HG03457 (cell line): ENCODE measurements around the gene CTXND1.

Source experiments
- ATAC-seq: cut with Tn5 transposase; IDR thresholded peaks from one replicate; pipeline ENCODE4 v1.9.1; 2021; ENCODE audit warnings: moderate number of reproducible peaks; ENCODE audit not compliant: unreplicated experiment

Gene CTXND1

DNA sequence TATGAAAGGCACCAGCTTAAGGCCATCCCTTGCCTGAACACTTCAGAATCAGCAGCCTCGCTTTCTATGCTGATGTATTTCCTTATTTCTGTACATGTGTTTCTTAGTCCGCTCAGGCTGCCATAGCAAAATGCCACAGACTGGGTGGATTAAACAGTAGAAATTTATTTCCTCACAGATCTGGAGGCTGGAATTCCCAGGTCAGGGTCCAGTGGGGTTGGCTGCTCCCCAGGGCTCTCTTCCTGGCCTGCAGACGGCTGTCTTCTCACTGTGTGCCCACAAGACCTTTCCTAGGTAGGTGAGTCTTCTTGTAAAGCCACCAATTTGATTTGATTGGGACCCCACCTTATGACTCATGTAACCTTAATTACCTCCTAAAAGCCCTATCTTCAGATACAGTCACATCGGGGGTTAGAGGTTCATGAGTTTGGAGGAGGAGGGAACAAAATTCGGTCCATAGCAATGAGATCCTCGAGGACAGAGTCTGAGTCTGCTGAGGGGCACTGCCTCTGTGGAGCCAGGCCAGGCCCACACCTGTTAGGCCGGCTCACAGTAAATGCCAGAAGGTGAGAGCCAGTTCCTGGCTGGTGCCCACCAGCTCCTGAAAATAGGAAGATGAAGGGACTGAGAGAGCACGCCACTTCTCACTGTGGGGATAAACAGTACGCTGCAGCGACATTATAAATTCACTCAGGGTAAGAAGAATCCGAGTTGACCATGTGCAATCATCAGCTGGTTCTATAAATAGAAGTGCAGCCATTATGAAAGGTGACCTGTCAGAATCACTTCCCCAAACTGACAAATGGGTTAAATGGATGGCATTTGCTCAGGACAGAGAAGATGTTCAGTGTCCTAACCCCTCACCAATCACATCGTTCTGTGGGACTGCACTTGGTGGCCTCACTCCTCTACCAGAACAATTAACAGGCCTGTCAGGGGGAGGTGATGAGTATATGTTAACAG, 41.1 kb downstream of the CTXND1 start:
- no peak for ATAC-seq

DNA sequence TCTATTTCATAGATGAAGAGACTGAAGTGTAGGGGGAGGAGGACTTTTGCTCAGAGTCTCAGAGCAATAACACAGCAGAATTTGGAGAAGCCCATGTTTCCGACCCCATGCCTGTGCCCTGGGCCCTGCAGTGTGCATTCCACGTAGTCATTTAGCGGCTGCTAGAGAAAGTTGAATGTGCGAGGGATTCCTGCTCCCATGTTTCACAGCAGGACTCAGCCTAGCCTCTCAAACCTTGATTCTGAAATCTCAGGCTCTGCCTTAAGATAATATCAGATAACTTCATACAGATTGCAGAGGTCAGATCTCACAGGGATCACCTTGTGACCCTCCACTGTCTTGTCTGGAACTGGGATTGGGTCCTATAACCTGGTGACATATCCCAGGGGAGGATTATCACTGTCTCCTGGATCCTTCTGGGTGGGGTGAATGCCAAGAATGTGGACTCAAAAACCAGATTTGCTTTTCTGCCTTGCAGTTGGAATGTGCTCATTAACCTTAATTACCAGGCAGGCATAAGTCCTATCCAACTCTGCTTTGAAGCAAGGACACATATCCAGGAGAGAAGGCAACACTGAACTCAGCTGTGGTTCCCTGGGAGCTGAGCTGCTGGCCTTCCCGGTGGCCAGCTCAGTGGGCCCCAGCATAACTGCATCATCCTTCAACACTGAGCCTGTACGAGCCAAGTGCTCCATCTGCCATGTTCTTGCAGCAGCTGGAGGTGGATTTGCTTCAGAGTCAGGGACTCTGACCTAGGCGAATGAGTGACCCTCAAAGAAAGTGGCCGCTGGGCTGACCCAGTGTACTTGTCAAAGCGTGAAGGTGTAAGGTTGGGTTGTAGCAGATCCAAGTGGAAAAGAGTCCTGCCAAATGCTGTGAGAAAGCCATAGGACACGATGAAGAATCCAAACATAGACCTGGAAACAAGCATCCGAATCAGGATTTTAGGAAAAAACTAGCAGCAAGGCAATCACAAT, 43.0 kb downstream of the CTXND1 start:
- no peak for ATAC-seq

DNA sequence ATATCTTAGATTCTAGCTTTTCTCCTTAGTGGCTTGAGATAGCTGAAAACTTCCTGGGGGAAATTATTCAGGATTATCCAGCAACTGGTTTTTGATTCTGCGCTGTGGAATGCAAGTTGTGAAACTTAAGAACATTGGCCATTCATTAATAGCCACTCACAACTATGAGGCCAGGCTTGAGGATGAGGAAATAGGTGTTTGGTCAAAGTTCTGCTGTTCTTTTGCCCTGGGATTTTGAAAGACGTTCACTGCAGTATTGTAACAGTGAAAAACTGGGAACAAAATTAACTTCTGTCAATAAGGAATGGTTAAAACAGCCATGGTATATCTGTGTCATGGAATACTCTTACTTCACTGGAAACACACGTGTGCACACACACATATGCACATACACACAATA, 44.1 kb downstream of the CTXND1 start:
- ATAC-seq = no peak

DNA sequence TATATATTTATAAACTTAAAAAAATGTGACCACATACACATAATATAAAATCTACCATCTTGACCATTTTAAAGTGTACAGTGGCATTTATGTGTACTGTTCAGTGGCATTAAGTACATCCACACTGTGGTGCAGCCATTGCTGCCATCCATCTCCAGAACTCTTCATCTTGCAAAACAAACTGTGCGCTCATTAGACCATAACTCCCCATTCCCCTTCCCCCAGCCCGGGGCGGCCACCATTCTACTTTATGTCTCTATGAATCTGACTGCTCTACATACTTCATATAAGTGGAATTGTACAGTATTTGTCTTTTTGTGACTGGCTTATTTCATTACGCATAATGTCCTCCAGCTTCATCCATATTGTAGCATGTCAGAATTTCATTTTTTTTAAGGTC, 47.8 kb downstream of the CTXND1 start:
- ATAC-seq = no peak

DNA sequence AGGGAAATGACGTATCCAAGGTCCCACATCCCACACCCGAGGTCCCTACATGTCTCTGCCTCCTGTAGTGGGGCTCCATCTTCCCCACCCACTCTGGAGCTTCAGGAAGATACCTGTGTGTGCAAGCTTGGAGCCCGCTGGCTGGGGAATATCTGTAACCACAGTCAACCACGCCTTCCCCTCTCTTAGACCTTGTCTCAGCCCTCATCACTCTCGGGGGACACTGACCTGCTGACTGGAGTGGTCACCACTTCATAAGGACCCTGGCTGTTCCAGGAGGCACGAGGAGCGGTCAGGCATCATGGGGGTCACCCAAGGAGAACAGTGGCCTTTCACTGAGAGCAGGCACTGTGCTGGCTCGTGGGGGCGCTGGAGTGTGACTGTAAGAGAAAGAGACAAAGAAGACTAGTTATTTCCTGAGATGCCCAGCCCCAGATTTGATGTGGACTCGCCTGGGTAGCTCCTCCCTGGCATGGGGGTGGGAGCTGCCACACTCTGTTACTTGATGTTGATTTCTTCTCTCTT, 48.6 kb downstream of the CTXND1 start:
- no peak for ATAC-seq

DNA sequence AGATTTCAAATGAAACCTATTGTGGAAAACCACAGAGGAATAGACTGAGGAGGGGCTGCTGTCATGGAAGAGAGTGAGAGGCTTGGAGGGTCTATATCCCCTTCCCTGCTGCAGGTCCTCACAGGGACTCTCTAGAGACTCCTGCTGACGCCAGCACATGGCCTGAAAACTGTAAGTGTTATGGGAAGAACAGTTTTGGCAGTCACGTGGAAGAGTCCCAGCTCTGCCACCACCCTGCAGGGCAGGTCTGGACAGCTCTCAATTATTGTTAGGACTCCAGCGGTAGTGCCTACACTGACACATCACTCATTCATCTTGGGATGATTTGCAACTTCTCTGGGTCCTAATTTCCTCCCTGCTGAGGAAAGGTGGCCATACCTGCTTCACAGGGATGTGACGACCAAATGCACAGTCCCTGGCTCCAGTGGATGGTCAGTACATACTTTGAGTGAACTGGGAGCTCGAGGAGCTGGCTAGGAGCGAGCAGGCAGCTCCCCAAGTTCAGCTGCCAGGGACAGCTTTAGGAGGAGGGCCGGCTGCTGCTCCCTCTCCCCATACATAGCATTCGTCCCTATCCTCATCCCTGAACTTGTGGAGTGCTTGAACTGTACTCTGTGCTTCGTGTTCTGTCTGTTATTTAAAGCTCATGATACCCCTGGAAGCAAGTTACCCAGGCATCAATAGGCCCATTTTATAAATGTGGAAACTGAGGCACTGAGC, 49.2 kb downstream of the CTXND1 start:
- no peak for ATAC-seq

DNA sequence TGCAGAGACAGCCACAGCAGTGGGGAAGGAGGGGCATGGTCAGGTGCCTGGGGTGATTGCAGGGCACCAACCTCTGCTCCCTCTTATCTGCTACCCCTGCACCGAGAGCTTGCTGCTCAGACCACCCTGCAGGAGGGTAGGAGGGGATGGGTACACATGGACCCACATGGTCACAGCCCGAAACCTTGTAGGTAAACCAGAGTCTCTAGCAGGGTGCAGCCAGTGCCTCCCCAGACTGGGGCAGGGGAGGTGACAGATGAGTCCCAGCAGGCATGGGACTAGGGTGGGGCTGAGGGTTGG, 50.0 kb downstream of the CTXND1 start:
- no peak for ATAC-seq

DNA sequence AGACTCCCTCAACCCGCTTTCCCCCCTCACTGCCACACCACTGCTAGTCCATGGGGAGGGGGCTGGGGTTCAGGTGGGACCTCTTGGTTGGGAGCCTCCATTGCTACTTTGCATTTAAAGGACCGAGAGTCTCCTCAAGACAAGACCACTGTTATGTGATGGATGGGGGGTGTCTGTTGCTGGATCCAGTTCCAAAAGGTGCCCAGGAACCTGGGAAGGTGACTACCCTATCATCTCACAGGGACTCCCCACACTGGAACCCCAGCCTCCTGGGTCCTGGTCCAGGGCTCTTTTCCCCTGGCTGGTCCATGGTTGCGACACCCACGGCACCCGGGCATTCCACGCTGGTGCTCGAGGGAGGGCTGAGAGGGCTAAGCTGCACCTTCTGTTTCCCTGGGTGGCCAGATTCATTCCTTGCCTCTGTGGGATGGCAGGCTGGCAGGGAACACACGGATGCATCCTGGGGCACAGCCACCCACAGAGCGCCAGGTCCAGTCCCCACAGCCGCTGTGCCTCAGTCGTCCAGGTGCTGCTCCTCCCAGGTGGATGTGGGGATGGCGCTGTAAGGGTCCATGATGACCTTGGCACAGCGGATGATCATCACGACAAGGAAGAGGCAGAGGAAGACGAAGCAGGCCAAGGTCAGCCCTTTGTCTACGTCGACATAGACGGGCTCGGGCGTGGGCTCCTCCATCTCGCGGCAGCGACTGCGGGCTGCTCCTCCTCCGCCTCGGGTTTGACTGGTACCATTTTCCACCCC, 50.6 kb downstream of the CTXND1 start:
- no peak for ATAC-seq

DNA sequence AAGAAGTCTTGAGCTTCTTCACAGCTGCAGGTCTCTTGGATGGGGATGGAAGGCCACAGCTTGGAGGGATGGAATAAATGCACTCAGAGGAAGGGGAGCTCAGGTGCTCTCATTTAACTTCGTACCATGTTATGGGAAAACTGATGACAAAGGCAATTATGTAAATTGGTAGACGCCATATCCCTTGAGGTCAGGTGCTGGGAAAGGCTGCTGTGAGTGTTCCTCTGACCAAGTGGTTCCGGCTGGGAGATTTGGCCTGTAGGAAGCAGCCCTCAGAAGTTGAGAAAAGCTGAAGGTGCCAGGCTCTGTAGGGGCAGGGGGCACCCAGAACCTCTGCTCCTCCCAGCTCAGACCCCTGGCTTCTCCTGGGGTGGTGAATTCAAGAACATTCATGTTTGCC, 52.1 kb downstream of the CTXND1 start:
- ATAC-seq = no peak

DNA sequence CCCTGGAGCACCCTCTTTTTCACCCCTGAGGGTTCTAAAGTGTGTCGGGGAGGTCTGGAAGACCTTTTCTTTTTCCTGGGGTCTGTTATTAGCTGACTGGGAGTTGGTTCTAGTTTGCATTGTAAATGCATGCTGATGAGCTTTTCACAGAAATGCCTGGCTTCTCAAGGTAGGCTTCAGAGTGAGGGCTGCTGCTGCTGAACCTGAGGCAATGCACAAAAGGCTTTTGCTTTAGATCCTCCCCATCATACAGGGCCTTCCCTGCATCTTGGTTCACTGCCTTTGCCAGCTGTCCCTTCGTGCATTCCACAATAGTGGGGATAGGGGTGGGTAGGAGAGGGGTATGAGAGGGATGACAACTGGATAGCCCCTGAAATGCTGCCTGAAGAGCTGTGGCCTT, 52.6 kb downstream of the CTXND1 start:
- ATAC-seq = no peak

DNA sequence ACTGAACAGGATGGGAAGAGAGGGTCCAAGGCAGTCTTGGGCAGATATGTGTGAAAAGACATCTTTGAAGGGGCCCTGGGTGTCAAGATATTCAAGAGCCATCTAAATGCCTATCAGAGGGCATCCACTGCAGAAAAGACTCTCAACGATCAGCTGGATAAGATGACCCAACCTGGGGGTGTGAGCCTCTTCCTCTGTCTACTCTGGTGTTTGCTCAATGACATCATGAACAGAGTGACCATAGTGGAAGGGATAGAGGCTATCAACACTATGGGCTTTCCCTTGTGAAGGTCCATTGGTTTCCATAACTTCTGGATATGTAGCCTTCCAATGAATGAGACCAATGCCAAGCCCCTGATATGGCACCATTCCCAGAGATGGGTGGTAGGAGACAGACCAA, 57.1 kb downstream of the CTXND1 start:
- ATAC-seq = no peak

DNA sequence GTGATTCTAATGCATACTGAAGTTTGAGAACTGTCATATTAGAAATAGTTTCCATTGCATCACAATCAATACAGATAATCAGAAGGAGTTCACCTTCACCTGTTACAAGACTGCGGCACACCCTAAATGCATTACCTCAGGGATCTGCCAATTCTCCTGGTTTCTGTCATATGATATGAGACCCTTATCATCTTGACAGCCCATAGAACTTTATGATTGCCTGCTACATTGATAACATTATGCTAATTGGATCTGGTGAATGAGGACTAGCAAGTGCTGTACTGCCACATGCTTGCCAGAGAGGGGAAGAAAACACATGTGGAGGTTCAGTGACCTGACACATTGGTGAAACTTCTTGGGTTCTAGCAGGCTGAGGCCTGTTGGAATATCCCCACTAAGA, 57.8 kb downstream of the CTXND1 start:
- ATAC-seq = no peak

DNA sequence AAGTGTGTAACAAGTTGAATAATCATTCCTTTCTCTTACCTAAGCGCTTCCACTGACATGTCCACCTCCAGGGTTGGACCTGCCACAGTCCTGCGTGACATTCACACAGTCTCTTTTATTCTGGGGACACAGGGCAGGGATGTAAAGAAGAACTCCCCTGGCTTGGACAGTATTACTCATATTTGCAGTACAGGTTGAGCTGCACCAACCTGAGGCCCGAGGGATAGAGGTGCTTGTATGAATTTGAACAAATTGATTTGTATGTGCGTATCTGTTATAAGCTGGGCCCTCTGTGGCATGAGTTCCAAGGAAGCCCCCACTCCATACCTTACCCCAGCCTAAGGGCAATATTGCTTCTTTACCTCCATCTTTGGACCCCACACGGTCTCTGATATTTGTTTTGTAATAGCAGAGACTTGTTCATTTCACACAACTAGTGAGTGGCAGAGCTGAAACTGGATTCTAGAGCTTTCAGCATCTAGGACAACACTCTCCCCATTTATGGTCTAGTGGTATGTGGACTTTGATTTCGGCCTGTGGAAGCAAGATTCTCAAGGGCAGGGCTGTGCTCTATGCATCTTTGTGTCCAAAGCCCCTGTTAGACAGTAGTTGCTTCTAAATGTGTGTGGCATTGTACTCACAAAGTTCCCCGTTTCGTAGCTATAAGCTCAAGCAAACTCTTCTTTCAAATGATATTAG, 60.0 kb downstream of the CTXND1 start:
- ATAC-seq = no peak

DNA sequence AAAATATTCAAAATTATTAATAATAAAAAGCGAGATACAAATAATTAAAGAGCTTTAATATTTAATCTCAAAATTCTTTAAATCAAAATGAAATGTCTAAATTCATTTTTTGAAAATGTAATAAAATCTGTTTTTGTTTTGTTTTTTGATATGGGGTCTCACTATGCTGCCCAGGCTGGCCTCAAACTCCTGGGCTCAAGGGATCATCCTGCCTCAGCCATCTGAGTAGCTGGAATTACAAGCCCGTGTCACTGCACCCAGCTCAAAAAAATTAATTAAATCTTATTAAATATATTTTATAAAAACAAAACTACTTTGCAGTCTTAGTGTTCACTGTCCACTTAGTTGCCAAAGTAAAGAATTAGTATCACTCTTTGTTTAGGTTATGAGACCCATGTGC, 60.8 kb downstream of the CTXND1 start:
- ATAC-seq = no peak

DNA sequence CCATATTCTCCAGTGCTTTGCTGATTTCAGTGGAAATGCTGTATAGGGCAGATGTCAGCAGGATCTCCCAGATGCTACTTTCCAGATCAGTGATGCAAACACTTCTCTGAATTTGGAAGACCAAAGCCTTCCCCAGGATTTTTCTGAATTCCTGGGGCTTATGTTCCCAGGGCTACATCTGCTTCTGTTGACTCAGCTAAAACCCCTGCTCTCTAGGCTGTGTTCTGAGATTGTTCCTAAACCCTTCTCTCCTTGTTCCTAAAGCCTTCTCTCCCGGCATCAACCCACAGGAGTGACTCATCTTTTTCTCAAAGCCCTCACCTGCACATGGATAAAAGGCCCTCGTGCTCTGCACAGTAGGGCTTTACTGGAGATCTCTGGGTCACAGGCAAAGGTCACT, 63.8 kb downstream of the CTXND1 start:
- ATAC-seq = no peak

DNA sequence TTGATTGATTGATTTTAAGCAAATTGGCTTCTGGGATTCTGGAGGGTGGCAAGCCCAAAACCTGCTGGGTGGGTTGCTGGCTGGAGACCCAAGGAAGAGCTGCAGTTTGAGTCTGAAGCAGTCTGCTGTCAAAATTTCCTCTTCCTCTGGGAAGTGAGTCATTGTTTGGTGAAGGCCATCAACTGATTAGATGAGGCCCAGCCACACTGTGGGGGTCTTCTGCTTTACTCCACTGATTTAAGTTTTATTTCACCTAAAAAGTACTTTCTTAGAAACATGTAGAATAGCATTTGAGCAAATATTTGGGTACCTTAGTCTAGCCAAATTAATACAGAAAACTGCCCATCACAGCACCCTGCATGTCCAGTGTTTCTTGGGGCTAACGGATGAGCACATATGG, 65.4 kb downstream of the CTXND1 start:
- no peak for ATAC-seq

DNA sequence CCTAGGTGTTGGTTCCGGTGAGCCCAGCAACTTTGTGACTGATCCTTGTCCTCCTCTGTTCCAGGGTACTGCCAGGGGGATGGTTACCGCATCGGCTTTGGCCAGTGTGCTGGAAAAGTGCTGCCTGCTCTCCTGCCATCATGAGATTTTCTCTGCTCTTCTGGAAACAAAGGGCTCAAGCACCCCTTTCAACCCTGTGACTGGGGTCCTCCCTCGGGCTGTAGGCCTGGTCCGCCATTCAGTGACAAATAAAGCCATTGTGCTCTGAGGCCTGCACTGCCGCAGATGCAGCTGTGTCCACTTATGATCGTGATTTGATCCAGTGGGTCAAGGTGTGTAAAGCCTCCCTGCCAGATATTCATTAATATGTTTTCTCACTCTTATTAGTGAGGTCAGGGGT, 65.9 kb downstream of the CTXND1 start:
- ATAC-seq = no peak

DNA sequence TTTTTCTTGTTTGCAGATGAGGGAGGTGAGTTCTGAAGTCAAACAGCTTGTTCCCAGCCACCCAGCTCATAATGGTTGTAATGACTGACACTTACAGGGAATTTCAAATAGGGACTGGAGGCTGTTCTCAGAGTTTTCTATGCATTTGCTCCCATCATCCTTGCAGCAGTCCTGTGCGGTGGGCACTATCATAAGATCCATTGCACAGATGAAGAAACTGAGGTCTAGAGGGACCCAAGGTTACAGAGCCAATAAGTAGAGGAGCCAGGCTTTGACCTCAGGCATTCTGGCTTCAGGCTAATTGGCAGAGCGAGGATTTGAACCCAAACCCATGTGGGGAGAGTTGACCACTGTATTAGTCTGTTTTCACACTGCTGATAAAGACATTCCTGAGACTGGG, 66.9 kb downstream of the CTXND1 start:
- no peak for ATAC-seq

DNA sequence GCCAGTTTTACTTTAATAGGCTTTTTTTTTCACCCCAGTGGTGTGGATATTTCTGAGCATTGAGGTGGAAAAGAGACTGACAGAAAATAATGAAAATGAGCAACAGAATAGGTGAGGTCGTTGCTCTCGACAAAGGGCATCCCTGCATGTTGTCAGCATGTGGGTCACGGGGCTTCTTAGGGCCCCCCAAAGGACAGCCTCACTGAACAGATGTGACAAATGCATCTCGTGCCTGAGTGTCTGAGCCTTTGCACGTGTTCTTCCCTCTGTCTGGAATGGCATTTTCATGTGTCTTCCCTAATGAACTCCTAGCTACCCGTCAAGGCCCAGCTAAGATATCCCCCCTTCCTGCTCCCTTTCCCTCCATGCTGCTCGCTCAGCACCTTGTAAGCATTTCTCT, 67.5 kb downstream of the CTXND1 start:
- no peak for ATAC-seq

DNA sequence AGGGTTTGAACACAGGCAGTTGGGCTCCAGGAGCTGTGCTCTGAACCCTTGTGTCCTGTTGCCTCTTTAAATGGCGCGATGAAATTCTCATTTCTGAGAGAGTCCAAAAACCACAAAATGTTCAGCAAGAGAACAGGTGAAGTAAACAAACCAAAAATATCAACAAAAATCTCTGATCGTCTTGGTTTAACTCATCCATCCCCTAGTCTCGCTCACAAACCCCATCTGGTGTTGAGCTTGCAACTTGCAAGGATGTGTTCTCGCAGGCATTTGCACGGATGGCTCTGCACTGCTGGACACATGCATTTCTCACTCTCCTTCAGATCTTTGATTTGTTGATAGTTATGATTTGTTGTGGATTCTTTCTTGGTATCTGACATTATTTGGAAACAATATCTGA, 68.1 kb downstream of the CTXND1 start:
- ATAC-seq = no peak
